HT-29 (cell line): ENCODE data around the gene BLOC1S4. TPM values are rescaled to one million over a fixed set of nuclear protein-coding genes. Genes with fewer than 3 reads are reported as not detected.

Source experiments
- DNase-seq: peaks from one replicate; pipeline ENCODE4 v3.0.0-alpha.2; 2015; ENCODE audit warnings: low spot score
- total RNA-seq: library from RNA; depleted of rRNA; stranded (reverse); fragments of >200 nt; shearing (Covaris generic); gene quantifications from 2 replicates; pipeline ENCODE4 v1.2.3, GENCODE V29; 2014

The BLOC1S4 gene
- total RNA-seq, 1 experiment from 2014 or later: 31.3 TPM

DNA sequence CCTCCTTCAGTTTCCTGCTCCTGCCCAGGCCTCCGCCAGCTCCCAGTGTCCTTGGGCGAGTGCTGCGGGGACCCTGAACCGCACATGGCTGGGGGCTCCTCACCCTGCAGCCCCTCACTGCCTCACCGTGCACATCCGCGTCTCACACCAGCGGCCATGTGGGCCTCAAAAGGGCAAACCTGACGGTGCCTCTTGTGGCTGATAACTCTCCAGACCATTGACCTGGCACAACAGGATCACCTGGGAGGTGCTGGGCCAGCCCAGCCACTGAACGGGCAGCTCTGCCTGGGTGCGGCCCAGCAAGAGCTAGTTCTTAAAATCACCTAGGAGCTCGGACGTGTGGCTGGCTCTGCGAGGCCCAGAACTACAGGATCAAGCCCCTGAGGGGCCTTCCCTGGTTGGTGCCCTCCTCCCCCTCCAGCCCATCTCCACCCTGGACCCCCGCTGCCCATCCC, 26.4 kb upstream of the BLOC1S4 start:
- DNase-seq: peak; percentile 77

DNA sequence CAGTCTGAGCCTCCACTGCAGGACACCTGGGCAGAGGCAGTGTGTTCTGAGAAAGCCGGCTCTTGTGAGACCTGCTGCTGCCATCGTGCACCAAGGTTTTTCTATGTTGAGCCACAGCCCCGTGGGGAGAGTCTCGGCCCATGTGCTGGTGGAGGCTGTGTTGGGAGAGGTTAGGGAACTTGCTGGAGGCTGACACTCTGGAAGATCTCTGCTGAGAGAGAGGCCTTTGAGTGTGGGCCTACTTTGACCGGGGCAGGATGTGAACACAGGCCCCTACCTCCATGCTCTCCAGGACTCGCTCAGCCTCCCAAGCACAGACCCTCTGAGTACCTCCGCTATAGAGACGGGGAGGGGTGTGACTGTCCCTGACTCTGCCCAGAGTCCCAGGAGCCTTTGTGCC, 23.6 kb upstream of the BLOC1S4 start:
- peak; percentile 27 for DNase-seq

GRCh38 chr4:6692806-6693205, 23.2 kb upstream of the BLOC1S4 start:
- peak; percentile 68 for DNase-seq

- DNase-seq: peak; percentile 97
These were observed 22.5 kb upstream of the BLOC1S4 start, which contains the start of gene S100P for GRCh38 chr4:6693231-6694176. TSS of gene S100P (plus strand) at chr4:6693878. CDS start at chr4:6693933, 55 bp downstream.

DNA sequence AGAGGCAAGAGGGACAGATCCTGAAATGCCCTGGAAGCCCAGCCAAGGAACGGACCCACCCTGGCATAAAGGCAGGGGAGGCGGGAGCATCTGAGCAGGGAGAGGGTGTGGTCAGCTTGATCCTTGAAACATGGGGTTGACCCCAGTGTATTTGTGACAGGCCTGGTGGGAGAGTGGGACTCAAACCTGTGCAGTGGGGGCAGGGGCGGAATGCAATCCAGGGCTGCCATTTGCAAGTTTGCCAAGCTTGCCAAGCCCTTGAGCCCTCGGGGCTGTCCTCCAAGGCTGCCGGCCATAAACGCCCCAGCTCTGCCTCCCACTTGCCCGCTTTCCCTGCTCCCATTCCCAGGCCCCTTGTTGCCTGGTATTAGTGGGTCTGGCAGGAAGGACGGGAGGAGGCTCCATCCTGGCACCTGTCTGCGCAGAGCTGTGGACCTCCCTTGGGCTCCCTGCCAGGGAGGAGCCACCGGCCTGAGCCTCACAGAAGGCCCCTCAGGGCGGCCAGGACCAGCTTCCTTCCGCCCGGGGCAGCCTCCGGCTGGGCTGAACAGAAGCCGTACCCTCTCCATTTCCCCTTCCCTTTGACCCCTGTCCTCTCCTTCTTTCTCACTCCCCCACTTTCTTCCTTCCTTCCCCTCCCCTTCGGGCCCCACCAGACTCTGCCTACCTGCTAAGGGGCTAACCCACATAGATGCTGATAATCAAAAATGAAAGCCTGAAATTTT, 21.6 kb upstream of the BLOC1S4 start:
- peak; percentile 52 for DNase-seq

- peak; percentile 83 for DNase-seq
These were observed 20.0 kb upstream of the BLOC1S4 start for GRCh38 chr4:6695660-6696610.

GRCh38 chr4:6696611-6697010, 19.4 kb upstream of the BLOC1S4 start:
- no peak for DNase-seq

GRCh38 chr4:6697131-6697530, 18.8 kb upstream of the BLOC1S4 start:
- no peak for DNase-seq

DNA sequence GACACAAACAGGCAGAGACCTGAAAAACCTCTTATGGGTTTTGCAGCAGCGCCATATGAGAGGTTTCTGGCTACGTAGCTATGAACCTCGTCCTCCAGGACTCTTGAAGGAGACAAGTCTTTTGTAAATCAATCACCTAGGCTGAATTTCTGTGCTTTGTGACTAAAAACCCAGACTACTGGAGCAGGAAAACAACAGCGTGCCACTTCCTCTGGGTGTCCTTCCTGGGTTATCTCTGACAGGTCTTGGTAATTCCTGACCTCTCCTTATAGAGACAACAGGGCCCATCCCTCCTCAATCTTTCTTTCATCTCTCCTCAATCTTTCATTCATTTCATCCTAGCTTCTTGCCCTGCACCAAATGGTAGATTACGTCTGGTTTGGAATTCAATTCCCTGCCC, 16.6 kb upstream of the BLOC1S4 start:
- no peak for DNase-seq

GRCh38 chr4:6699903-6700302, 16.1 kb upstream of the BLOC1S4 start:
- no peak for DNase-seq

- DNase-seq: peak; percentile 64
These were observed 14.6 kb upstream of the BLOC1S4 start for GRCh38 chr4:6701371-6701770.

DNA sequence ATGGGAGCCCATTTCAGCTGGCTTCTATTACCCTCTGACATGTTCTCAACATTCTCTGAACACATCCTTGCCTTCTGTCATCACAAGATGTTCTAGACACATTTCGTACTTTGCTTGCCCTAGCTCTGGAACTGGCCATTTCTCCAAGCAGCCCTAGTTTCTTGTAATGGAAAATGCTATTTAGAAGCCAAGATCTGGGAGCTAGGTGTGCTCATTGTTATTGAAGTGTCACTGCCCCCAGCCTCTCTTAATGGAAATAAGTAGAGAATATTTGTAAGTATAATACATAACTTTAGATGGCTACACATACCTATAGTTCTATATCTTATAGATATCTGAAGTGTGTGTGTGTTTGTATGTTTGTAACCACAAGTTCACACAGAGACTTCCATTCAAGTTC, 13.2 kb upstream of the BLOC1S4 start:
- no peak for DNase-seq

DNA sequence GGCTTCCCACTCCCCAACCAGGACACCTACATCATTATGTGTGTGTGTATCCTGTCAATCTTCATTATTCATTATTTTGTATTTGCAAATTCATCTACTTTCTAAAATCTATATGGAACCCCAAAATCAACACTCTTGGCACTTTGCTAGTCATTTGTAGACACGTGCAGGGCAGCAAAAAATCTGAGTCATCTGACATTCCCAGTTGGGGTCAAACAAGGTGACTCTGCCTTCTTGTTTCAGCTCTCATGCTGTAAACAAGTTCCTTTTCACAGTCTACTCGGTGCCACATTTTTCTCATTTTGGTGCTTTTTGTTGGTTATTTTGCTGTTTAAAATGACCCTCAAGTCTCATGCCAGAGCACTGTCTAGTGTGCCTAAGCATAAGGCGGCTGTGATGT, 12.2 kb upstream of the BLOC1S4 start:
- DNase-seq: no peak

GRCh38 chr4:6705646-6706045, 10.3 kb upstream of the BLOC1S4 start:
- DNase-seq: no peak

GRCh38 chr4:6706173-6706572, 9.8 kb upstream of the BLOC1S4 start:
- no peak for DNase-seq

GRCh38 chr4:6709230-6710114, 6.5 kb upstream of the BLOC1S4 start, which contains the start of gene MRFAP1L1:
TSS of gene MRFAP1L1 (minus strand) at chr4:6709865. CDS start at chr4:6709629, 236 bp downstream.
- DNase-seq: peak; percentile 94

- no peak for DNase-seq
These were observed 5.7 kb upstream of the BLOC1S4 start for GRCh38 chr4:6710282-6710681.

DNA sequence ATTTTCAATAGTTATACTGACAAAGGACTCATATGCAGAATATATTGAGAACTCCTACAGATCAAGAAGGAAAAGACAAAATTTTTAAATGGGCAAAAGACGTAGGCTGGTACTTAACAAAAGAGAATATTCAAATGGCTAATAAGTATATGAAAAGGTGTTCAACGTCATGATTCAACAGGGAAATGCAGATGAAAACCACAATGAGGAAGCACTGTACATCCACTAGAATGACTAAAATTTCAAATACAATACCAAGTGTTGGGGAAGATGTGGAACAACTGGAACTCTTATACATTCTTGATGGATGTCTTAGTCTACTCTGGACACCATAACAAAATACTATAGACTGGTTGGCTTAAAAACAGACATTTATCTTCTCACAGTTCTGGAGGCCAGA, 5.0 kb upstream of the BLOC1S4 start:
- DNase-seq: no peak

- no peak for DNase-seq
These were observed 1.0 kb upstream of the BLOC1S4 start for GRCh38 chr4:6714954-6715353.

DNA sequence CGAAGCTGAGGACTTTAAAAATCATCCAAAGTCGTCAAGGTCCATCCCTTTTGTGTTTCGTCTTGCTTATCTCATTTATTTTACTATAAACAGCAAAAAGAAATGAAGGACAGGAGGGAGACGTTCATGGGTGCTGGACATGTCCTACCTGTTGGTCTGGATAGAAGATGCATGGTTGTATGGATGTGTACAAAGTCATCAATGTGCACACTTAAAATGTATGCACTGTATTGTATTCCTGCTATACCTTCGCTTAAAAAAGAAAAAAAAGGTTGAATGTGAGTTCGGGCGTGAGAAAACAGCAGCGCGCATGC, 313 bp upstream of the BLOC1S4 start:
- DNase-seq: no peak
